IMR-90 (cell line): ENCODE measurements around the gene VEGFC. TPM values are rescaled to one million over a fixed set of nuclear protein-coding genes. Genes with fewer than 3 reads are reported as not detected.

Experiments
- ATAC-seq: fragments of 200-7000 bp; cut with Tn5 transposase; 2 replicates; pipeline ENCODE4 v1.9.1; 2020; ENCODE audit warnings: low read depth, mild to moderate bottlenecking, moderate library complexity
- BruUV-seq: library from RNA; stranded (reverse); fragments of 400-500 nt; replicated peaks from 2 replicates; lab custom pipeline; 2021; lab: Mats Ljungman, UMichigan
- CTCF ChIA-PET: fragments of 300-600 bp; formaldehyde crosslinking; extraction: SDS; loops from one replicate; lab custom pipeline; 2021; ENCODE audit warnings: antibody characterized with exemption; lab: Yijun Ruan, JAX
- POLR2A ChIA-PET: fragments of 300-600 bp; sonication (Branson Sonifier 250); formaldehyde crosslinking; loops from one replicate; lab custom pipeline; 2022; ENCODE audit warnings: antibody characterized with exemption; ENCODE audit not compliant: unreplicated experiment; lab: Charles Lee
- DNase-seq: peaks from one replicate; pipeline ENCODE4 v3.0.0; 2013
- H2AFZ ChIP-seq: replicated peaks from 2 replicates; pipeline ENCODE3; 2013; ENCODE audit warnings: low read length, mild to moderate bottlenecking; ENCODE audit not compliant: poor library complexity
- H2AK5ac ChIP-seq: 2 replicates; pipeline ENCODE4 v1.6.1; 2013; ENCODE audit warnings: low read depth, low read length, inconsistent platforms
- H2AK9ac ChIP-seq: replicated peaks from 2 replicates; pipeline ENCODE3; 2013; ENCODE audit warnings: mild to moderate bottlenecking, low read depth, low read length, moderate library complexity; ENCODE audit not compliant: poor library complexity
- H2BK120ac ChIP-seq: 2 replicates; pipeline ENCODE4 v1.6.1; 2013; ENCODE audit warnings: low read depth, low read length, inconsistent platforms
- H2BK15ac ChIP-seq: 3 replicates; pipeline ENCODE4 v1.6.1; 2013; ENCODE audit warnings: low read depth, low read length, inconsistent platforms
- H2BK20ac ChIP-seq: 2 replicates; pipeline ENCODE4 v1.6.1; 2013; ENCODE audit warnings: low read depth, mild to moderate bottlenecking, inconsistent platforms, low read length, moderate library complexity
- H2BK5ac ChIP-seq: 2 replicates; pipeline ENCODE4 v1.6.1; 2013; ENCODE audit warnings: mild to moderate bottlenecking, low read depth, low read length, inconsistent platforms; ENCODE audit not compliant: poor library complexity, severe bottlenecking
- H3K14ac ChIP-seq: replicated peaks from 2 replicates; pipeline ENCODE4 v1.6.1; 2013; ENCODE audit warnings: low read depth, low read length, inconsistent platforms
- H3K18ac ChIP-seq: 2 replicates; pipeline ENCODE4 v1.6.1; 2013; ENCODE audit warnings: low read depth, low read length, control low read depth
- H3K23ac ChIP-seq: 2 replicates; pipeline ENCODE4 v1.6.1; 2013; ENCODE audit warnings: low read depth, low read length, inconsistent platforms
- H3K27ac ChIP-seq: 2 replicates; pipeline ENCODE4 v1.5.1; 2013; ENCODE audit warnings: mild to moderate bottlenecking, control low read depth, low read length; ENCODE audit not compliant: insufficient read depth
- H3K27me3 ChIP-seq: 2 replicates; pipeline ENCODE4 v1.6.1; 2013; ENCODE audit warnings: low read length; ENCODE audit not compliant: control insufficient read depth, insufficient read depth
- H3K36me3 ChIP-seq: 2 replicates; pipeline ENCODE4 v1.6.1; 2013; ENCODE audit warnings: low read length, mixed read lengths; ENCODE audit not compliant: control insufficient read depth, insufficient read depth
- H3K4ac ChIP-seq: 2 replicates; pipeline ENCODE4 v1.6.1; 2013; ENCODE audit warnings: low read depth, low read length, inconsistent platforms
- H3K4me1 ChIP-seq: 2 replicates; pipeline ENCODE4 v1.6.1; 2013; ENCODE audit warnings: low read length, mixed read lengths; ENCODE audit not compliant: control insufficient read depth, insufficient read depth
- H3K4me2 ChIP-seq: 2 replicates; pipeline ENCODE4 v1.6.1; 2013; ENCODE audit warnings: low read depth, mild to moderate bottlenecking, control low read depth, low read length, moderate library complexity
- H3K4me3 ChIP-seq: 2 replicates; pipeline ENCODE4 v1.5.1; 2013; ENCODE audit warnings: low read depth, mild to moderate bottlenecking, control low read depth, low read length, moderate library complexity; ENCODE audit not compliant: insufficient read depth
- H3K56ac ChIP-seq: 2 replicates; pipeline ENCODE4 v1.6.1; 2013; ENCODE audit warnings: low read length, inconsistent platforms; ENCODE audit not compliant: insufficient read depth; ENCODE audit errors: extremely low read depth
- H3K79me1 ChIP-seq, 2 experiments: 2 replicates each; pipeline ENCODE4 v1.6.1; 2013; ENCODE audit warnings: low read length in 2 of 2, inconsistent platforms in 1 of 2, low read depth in 1 of 2
- H3K9ac ChIP-seq: 2 replicates; pipeline ENCODE4 v1.6.1; 2013; ENCODE audit warnings: low read depth, low read length, control low read depth
- H3K9me1 ChIP-seq: 2 replicates; pipeline ENCODE4 v1.6.1; 2013; ENCODE audit warnings: low read length, inconsistent platforms; ENCODE audit not compliant: insufficient read depth
- H3K9me3 ChIP-seq: 2 replicates; pipeline ENCODE4 v1.6.1; 2013; ENCODE audit warnings: low read length; ENCODE audit not compliant: control insufficient read depth, insufficient read depth
- H4K20me1 ChIP-seq: 2 replicates; pipeline ENCODE4 v1.6.1; 2013; ENCODE audit warnings: low read length, inconsistent platforms; ENCODE audit not compliant: insufficient read depth
- H4K5ac ChIP-seq: 2 replicates; pipeline ENCODE4 v1.6.1; 2013; ENCODE audit warnings: mild to moderate bottlenecking, low read depth, low read length, control low read depth
- H4K8ac ChIP-seq, 2 experiments: 2 replicates each; pipeline ENCODE4 v1.6.1; 2013; ENCODE audit warnings: low read depth in 2 of 2, low read length in 2 of 2, control low read depth in 1 of 2, inconsistent platforms in 1 of 2
- H4K91ac ChIP-seq: 2 replicates; pipeline ENCODE4 v1.6.1; 2013; ENCODE audit warnings: low read depth, low read length, inconsistent platforms; ENCODE audit not compliant: insufficient read depth
- BHLHE40 ChIP-seq: fragments of 150-350 bp; IDR thresholded peaks from 2 replicates; pipeline ENCODE4 v1.6.1; 2016; ENCODE audit warnings: mild to moderate bottlenecking, low read depth, low read length
- CEBPB ChIP-seq: IDR thresholded peaks from 2 replicates; pipeline ENCODE4 v1.6.1; 2012; ENCODE audit warnings: low read depth, low read length, improper control_type of control experiment
- CHD1 ChIP-seq: IDR thresholded peaks from 2 replicates; pipeline ENCODE4 v1.6.1; 2012; ENCODE audit warnings: low read depth, low read length, improper control_type of control experiment
- MAZ ChIP-seq: IDR thresholded peaks from 2 replicates; pipeline ENCODE4 v1.6.1; 2012; ENCODE audit warnings: low read depth, mild to moderate bottlenecking, low read length, improper control_type of control experiment, moderate library complexity, borderline replicate concordance
- MXI1 ChIP-seq: IDR thresholded peaks from 2 replicates; pipeline ENCODE4 v1.6.1; 2012; ENCODE audit warnings: low read depth, mild to moderate bottlenecking, low read length, moderate library complexity, borderline replicate concordance
- NFE2L2 ChIP-seq: fragments of 150-350 bp; IDR thresholded peaks from 2 replicates; pipeline ENCODE4 v1.6.1; 2016; ENCODE audit warnings: low read depth, mild to moderate bottlenecking, low read length
- POLR2A ChIP-seq: IDR thresholded peaks from 2 replicates; pipeline ENCODE4 v1.6.1; 2012; ENCODE audit warnings: mild to moderate bottlenecking, low read depth, low read length
- RCOR1 ChIP-seq: IDR thresholded peaks from 2 replicates; pipeline ENCODE4 v1.6.1; 2012; ENCODE audit warnings: mild to moderate bottlenecking, low read length, improper control_type of control experiment; ENCODE audit not compliant: insufficient replicate concordance
- RFX5 ChIP-seq: IDR thresholded peaks from 2 replicates; pipeline ENCODE4 v1.8.0; 2012; ENCODE audit warnings: low read depth, mild to moderate bottlenecking, low read length, moderate library complexity
- SMC3 ChIP-seq: fragments of 150-350 bp; IDR thresholded peaks from 2 replicates; pipeline ENCODE4 v1.6.1; 2016; ENCODE audit warnings: low read depth, mild to moderate bottlenecking, antibody characterized with exemption, low read length, moderate library complexity
- WGBS, 2 experiments: methylation state at CpG; one replicate each; pipeline versions ENCODE4 v1.1.5 to v1.1.7; 2013; ENCODE audit warnings: missing lambda C conversion rate in 2 of 2; ENCODE audit not compliant: insufficient read length in 1 of 2; ENCODE audit errors: extremely low coverage in 2 of 2; 5-methylcytosine and 5-hydroxymethylcytosine counted together
- dilution Hi-C: fragments of 300-500 bp; cut with HindIII; formaldehyde crosslinking; loops from one replicate; pipeline ENCODE4 v1.14.3; 2018; ENCODE audit warnings: low sequenced_read_pairs; ENCODE audit not compliant: unreplicated experiment
- in situ Hi-C: fragments of 300-500 bp; cut with MboI; formaldehyde crosslinking; loops from 3 replicates; pipeline ENCODE4 v1.14.3; 2019; ENCODE audit warnings: low sequenced_read_pairs, inconsistent platforms, mixed read lengths
- intact Hi-C: fragments of 100-400 bp; cut with micrococcal nuclease; formaldehyde crosslinking; loops from 2 replicates; pipeline ENCODE4 v1.10.0; 2022
- polyA plus RNA-seq, 3 experiments: library from polyadenylated mRNA; depleted of rRNA; stranded (reverse); fragments of >200 nt; gene quantifications; 2 replicates each; pipeline ENCODE4 v1.2.3, GENCODE V29; 2012; ENCODE audit warnings: low replicate concordance in 1 of 3
- total RNA-seq: library from RNA; depleted of rRNA; stranded (reverse); fragments of >200 nt; gene quantifications from 2 replicates; pipeline ENCODE4 v1.2.3, GENCODE V29; 2012
- TF ChIP-seq, protein P1 (sequence below): fragments of 150-350 bp; IDR thresholded peaks from 2 replicates; pipeline ENCODE4 v1.6.1; 2017; ENCODE audit warnings: mild to moderate bottlenecking, antibody characterized with exemption, low read length, low read depth

The VEGFC gene
- total and polyA plus RNA-seq, 2 of the 4 experiments (the other 2 are of a cell fraction), result 22.9 to 49.7 TPM

DNA sequence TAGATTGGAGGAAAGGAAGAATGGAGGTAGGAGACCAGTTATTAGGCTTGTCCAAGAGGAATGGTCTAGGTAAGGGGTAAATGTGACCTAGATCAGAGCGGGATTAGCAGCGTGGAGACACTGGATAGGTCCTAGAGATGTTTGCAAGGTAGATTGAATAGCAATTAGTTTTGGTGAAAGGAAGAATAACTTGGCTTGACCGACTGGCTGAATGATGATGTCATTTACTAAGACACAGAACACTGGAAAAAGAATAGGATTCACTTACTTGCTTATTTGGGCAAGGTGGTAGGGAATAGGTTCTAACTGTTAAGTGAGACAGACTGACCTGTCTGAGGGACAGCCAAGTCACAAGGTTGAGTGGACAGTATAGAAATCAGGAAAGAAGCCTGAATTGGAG lies 71.3 kb downstream of the VEGFC start:
- no peak overlapping the region for H2BK20ac ChIP-seq
- no peak overlapping the region for H2AFZ ChIP-seq
- H3K4ac ChIP-seq, result no peak overlapping the region
- ATAC-seq (no peak), DNase-seq (no peak)
- H3K36me3 ChIP-seq, result peaks cover 5% of the 10 kb centered on the region
- no peak for TF ChIP-seq CHD1
- TF ChIP-seq MAZ, result no peak
- TF ChIP-seq SMC3, result no peak
- TF ChIP-seq CEBPB, result no peak
- no peak for TF ChIP-seq MXI1
- no peak for TF ChIP-seq NFE2L2
- TF ChIP-seq BHLHE40, result no peak
- no peak for TF ChIP-seq RCOR1
- no peak for TF ChIP-seq RFX5
- no peak for TF ChIP-seq POLR2A
- TF ChIP-seq, protein P1, sequence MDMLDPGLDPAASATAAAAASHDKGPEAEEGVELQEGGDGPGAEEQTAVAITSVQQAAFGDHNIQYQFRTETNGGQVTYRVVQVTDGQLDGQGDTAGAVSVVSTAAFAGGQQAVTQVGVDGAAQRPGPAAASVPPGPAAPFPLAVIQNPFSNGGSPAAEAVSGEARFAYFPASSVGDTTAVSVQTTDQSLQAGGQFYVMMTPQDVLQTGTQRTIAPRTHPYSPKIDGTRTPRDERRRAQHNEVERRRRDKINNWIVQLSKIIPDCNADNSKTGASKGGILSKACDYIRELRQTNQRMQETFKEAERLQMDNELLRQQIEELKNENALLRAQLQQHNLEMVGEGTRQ, result no peak
- no peaks in the 10 kb centered on the region for H3K27me3 ChIP-seq
- H2AK9ac ChIP-seq, result no peak overlapping the region
- no TSS peak for BruUV-seq
- no peaks in the 10 kb centered on the region; the same call in 1 of the 2 replicates for H3K4me1 ChIP-seq
- H2BK15ac ChIP-seq, result no peak overlapping the region
- peaks cover 12 to 39% of the 10 kb centered on the region in 2 experiments for H3K79me1 ChIP-seq
- H2BK5ac ChIP-seq, result no peak overlapping the region
- H4K20me1 ChIP-seq, result peaks cover 7% of the 10 kb centered on the region
- no peak overlapping the region for H4K5ac ChIP-seq
- H2AK5ac ChIP-seq, result no peak overlapping the region
- H3K27ac ChIP-seq, result no peak overlapping the region
- no peak overlapping the region for H4K8ac ChIP-seq
- H3K4me3 ChIP-seq, result no peak overlapping the region
- H3K9ac ChIP-seq, result no peak overlapping the region
- CTCF ChIA-PET, result no interaction called here
- dilution Hi-C loops (no loop called here), in situ Hi-C loops (no loop called here), intact Hi-C loops (no loop called here)
- no peak overlapping the region for H3K4me2 ChIP-seq
- H3K9me3 ChIP-seq, result no peaks in the 10 kb centered on the region
- H3K23ac ChIP-seq, result no peak overlapping the region
- H4K91ac ChIP-seq, result no peak overlapping the region
- no peak overlapping the region for H3K14ac ChIP-seq
- H2BK120ac ChIP-seq, result no peak overlapping the region
- no peak overlapping the region for H3K56ac ChIP-seq
- H3K18ac ChIP-seq, result no peak overlapping the region
- peaks cover 5% of the 10 kb centered on the region for H3K9me1 ChIP-seq
- 100% methylated on average over 2 of the region's 3 CpGs; no CpG with 5 or more reads in 1 of the 2 experiments for WGBS, 2 experiments
- POLR2A ChIA-PET, result no interaction called here
